Measurements from ENCODE around the gene ZBTB7C. TPM values are rescaled to one million over a fixed set of nuclear protein-coding genes. Genes with fewer than 3 reads are reported as not detected.

Gene ZBTB7C
- total and polyA plus RNA-seq, 9 of the 15 experiments (the other 6 are each of a cell fraction or from before 2014, with no cell fraction given) = not detected

DNA sequence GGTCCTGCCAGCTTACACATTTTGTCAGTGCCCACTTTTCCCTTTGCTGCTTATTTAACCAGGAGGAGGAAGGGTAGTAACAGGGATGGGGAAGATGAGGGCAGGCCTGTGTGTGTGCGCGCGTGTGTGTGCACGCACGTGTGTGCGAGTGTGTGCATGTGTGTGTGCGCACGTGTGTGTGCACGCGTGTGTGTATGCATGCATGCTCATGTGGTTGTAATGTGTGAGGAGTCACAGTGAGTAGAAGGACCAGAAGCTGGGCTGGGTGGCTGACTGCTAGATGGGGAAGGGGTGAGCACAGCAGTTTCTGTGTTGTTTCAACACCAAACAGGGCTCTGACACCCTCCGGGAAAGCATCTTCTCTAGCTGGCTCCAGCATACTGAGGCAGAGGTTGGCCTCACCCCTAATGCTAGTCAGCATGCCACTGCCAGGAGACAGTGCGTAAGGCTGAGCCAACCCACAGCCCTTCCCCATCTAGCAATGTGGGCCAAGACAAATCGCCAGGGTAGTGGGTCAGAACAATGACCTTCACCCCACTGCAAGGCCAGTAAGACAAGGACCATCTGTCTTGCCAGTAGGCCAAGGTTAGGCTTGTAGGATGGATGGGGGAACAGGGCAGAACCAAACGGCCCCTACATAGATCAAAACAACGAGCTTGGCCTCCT is 260.0 kb downstream of the ZBTB7C start:
- no peaks in the 10 kb centered on the region for H3K9me3 ChIP-seq (replicated peaks; ENCODE audit: control insufficient read depth, insufficient read depth, low read depth, low read length)
- H3K79me2 ChIP-seq (ENCODE audit: control insufficient read depth, insufficient read depth, low read length) = no peaks in the 10 kb centered on the region
- H3K36me3 ChIP-seq (ENCODE audit: control insufficient read depth, insufficient read depth, low read length) = no peaks in the 10 kb centered on the region
- in situ Hi-C loops (cut with MboI) = no loop called here
- no peaks in the 10 kb centered on the region; a peak in 1 of 5 replicates for H3K4me1 ChIP-seq (replicated peaks in 1 of 2; ENCODE audit: control insufficient read depth in 2 of 2, insufficient read depth in 2 of 2, low read length in 2 of 2)
- no peaks in the 10 kb centered on the region for H3K9me1 ChIP-seq (ENCODE audit: control insufficient read depth, insufficient read depth, low read length)
- H3K4me2 ChIP-seq (ENCODE audit: insufficient read depth, low read length) = no peak overlapping the region
- FAIRE-seq (no peak), DNase-seq (ENCODE audit: extremely low read depth in 1 of 4, low spot score in 3 of 4) (no peak), ATAC-seq (no peak)
- H2AFZ ChIP-seq (ENCODE audit: low read depth, low read length) = no peak overlapping the region
- no peaks in the 10 kb centered on the region; the same call in 1 of the 2 replicates for H4K20me1 ChIP-seq (replicated peaks; ENCODE audit: control insufficient read depth, insufficient read depth, low read length)
- H3K27me3 ChIP-seq (ENCODE audit: control insufficient read depth in 2 of 2, insufficient read depth in 2 of 2, low read length in 2 of 2) = peaks cover 0 to 18% of the 10 kb centered on the region in 2 experiments; a peak in 2 of 5 replicates
- no peak overlapping the region for H3K4me3 ChIP-seq
- ChIA-PET POLR2A (interaction anchor here (0.6 kb wide), 1 partner anchor 204 kb away, joined by 3 read pairs; no protein-coding TSS in a partner anchor), CTCF (ENCODE audit: low intra/inter-chr PET ratio) (no interaction called here)
- BruUV-seq (replicated peaks) = no TSS peak
- TF ChIP-seq RBBP5 (IDR thresholded peaks at IDR 0.05; ENCODE audit: borderline replicate concordance, insufficient read depth, low read length, poor library complexity, severe bottlenecking) = no peak
- WGBS (ENCODE audit: insufficient coverage, low coverage, missing lambda C conversion rate) = 30% methylated on average over 15 of the region's 15 CpGs
- H3K9ac ChIP-seq (ENCODE audit: insufficient read depth in 1 of 2, low read depth in 2 of 2, low read length in 2 of 2) = no peak overlapping the region
- intact Hi-C loops (cut with micrococcal nuclease) = no loop called here
- H3K27ac ChIP-seq (ENCODE audit: extremely low read depth, low read depth, low read length) = no peak overlapping the region

DNA sequence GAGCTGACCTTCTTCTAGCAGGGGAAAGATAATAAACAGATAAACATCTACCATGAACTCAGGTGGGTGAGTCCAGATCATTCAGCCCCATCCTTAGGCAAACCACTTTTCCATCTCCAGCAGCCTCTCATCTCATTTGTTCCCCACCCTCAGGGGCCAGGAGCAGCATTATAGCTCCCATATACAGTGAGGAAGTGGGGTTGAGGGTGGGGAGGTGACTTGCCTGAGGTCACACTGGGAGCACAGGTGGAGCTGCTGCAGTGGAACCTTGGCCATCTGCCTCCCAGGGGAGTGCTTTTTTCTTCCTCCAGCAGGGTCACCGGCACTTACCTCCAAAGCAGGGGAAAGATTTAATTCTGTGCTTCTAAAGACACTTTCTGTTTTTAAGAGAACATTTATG is 266.2 kb downstream of the ZBTB7C start:
- Histone ChIP-seq H3K9me3 (replicated peaks; ENCODE audit: control insufficient read depth, insufficient read depth, low read depth, low read length) (no peaks in the 10 kb centered on the region), H3K9ac (ENCODE audit: insufficient read depth in 1 of 2, low read depth in 2 of 2, low read length in 2 of 2) (no peak overlapping the region), H3K27ac (ENCODE audit: extremely low read depth, low read depth, low read length) (no peak overlapping the region), H3K4me1 (replicated peaks in 1 of 2; ENCODE audit: control insufficient read depth in 2 of 2, insufficient read depth in 2 of 2, low read length in 2 of 2) (no peaks in the 10 kb centered on the region), H2AFZ (ENCODE audit: low read depth, low read length) (no peak overlapping the region), H3K36me3 (ENCODE audit: control insufficient read depth, insufficient read depth, low read length) (no peaks in the 10 kb centered on the region), H3K4me3 (no peak overlapping the region), H3K27me3 (ENCODE audit: control insufficient read depth in 2 of 2, insufficient read depth in 2 of 2, low read length in 2 of 2) (no peaks in the 10 kb centered on the region), H3K4me2 (ENCODE audit: insufficient read depth, low read length) (no peak overlapping the region), H4K20me1 (replicated peaks; ENCODE audit: control insufficient read depth, insufficient read depth, low read length) (no peaks in the 10 kb centered on the region), H3K9me1 (ENCODE audit: control insufficient read depth, insufficient read depth, low read length) (no peaks in the 10 kb centered on the region), H3K79me2 (ENCODE audit: control insufficient read depth, insufficient read depth, low read length) (no peaks in the 10 kb centered on the region)
- FAIRE-seq (no peak), ATAC-seq (no peak), DNase-seq (ENCODE audit: extremely low read depth in 1 of 4, low spot score in 3 of 4) (no peak)
- no TSS peak for BruUV-seq (replicated peaks)
- 0% methylated on average over 1 of the region's 1 CpG for WGBS (ENCODE audit: insufficient coverage, low coverage, missing lambda C conversion rate)
- CTCF ChIA-PET (ENCODE audit: low intra/inter-chr PET ratio) = no interaction called here
- TF ChIP-seq BCOR (IDR thresholded peaks at IDR 0.05) (no peak), STAG1 (CRISPR knock-in tag; IDR thresholded peaks at IDR 0.05; ENCODE audit: borderline replicate concordance) (no peak), ZNF780A (CRISPR knock-in tag; IDR thresholded peaks at IDR 0.05) (no peak), CREB1 (IDR thresholded peaks at IDR 0.05) (no peak), CREB1 (CRISPR knock-in tag; IDR thresholded peaks at IDR 0.05) (no peak), CXXC5 (CRISPR knock-in tag; IDR thresholded peaks at IDR 0.05) (no peak), CCAR2 (IDR thresholded peaks at IDR 0.05; ENCODE audit: low read depth, low read length) (no peak), ZNF212 (CRISPR knock-in tag; IDR thresholded peaks at IDR 0.05) (no peak), ZNF699 (CRISPR knock-in tag; IDR thresholded peaks at IDR 0.05; ENCODE audit: insufficient replicate concordance) (no peak), ZNF3 (CRISPR knock-in tag; IDR thresholded peaks at IDR 0.05) (no peak), MAFF (IDR thresholded peaks at IDR 0.05; ENCODE audit: low read length) (no peak), NCOA6 (IDR thresholded peaks at IDR 0.05) (no peak), TBL1XR1 (IDR thresholded peaks at IDR 0.05; ENCODE audit: low read length in 2 of 2) (no peak)
- POLR2A ChIA-PET = interaction anchor here (0.9 kb wide), 1 partner anchor 336 kb away, joined by 3 read pairs; no protein-coding TSS in a partner anchor
- intact Hi-C loops (cut with micrococcal nuclease) = no loop called here
- in situ Hi-C loops (cut with MboI) = no loop called here

All from K562 (cell line).